Measurements from ENCODE around the gene ANP32B. TPM values are rescaled to one million over a fixed set of nuclear protein-coding genes. Genes with fewer than 3 reads are reported as not detected.
"Not testable (repeated sequence)": the region's sequence is repeated elsewhere in the genome, so short reads cannot be mapped to it uniquely, and the experiment has no call there.

The ANP32B gene
- polyA plus RNA-seq, 2 of the 4 experiments (the other 2 are of a cell fraction) = 127 to 360 TPM

- no peak overlapping the region for H3K27ac ChIP-seq
- FAIRE-seq = no peak
- ChIA-PET POLR2A (no interaction called here), CTCF (interaction anchor here (1.5 to 2.4 kb wide), 3 partner anchors 9 to 68 kb away, joined by 3 to 11 read pairs (median 8); partner anchors contain the start of gene ANP32B)
- peak overlapping the region; percentile 49 for H3K4me2 ChIP-seq
- H3K4me1 ChIP-seq = peaks cover 67% of the 10 kb centered on the region
- TF ChIP-seq ZFP36 (IDR thresholded peaks at IDR 0.05; ENCODE audit: borderline replicate concordance, partially characterized antibody) (no peak), FOSB (CRISPR knock-in tag; IDR thresholded peaks at IDR 0.05) (no peak), HOXA7 (CRISPR knock-in tag; IDR thresholded peaks at IDR 0.05) (no peak)
- H3K4me3 ChIP-seq = no peak overlapping the region
- DNase-seq (ENCODE audit: low read depth in 1 of 2, low spot score in 1 of 2) = no peak
- 80% methylated on average over 6 of the region's 6 CpGs for WGBS (ENCODE audit: missing lambda C conversion rate)
- no peaks in the 10 kb centered on the region for H3K9me3 ChIP-seq
- ATAC-seq = no peak
Measured at GRCh38 chr9:97992219-97992618, 9.1 kb downstream of the ANP32B start.

DNA sequence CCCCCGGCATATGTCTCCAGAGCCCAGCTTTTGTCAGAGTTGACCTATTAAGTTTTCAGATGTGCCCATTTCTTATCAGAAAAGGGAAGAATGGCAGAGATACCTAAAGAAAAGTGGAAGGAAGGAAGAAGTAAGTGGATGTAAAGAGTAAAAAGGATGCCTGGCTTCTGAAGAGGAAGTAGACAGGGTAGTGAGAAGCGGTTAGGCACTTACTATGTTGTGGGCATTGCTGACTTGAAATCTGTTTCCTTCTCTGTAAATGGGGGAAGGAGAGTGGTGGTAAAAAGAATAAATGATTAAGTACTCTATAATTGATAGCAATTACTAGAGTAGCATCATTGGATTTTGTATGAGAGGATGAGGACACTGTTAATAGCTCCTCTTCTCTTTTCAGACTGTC lies 9.9 kb downstream of the ANP32B start:
- Histone ChIP-seq H3K4me1 (peaks cover 60% of the 10 kb centered on the region), H3K4me2 (peak overlapping the region; percentile 49; the same call in 2 of the 3 replicates), H3K27ac (no peak overlapping the region), H3K9me3 (no peaks in the 10 kb centered on the region), H3K4me3 (no peak overlapping the region)
- WGBS (ENCODE audit: missing lambda C conversion rate) = 97% methylated on average over 2 of the region's 2 CpGs
- ChIA-PET CTCF (interaction anchor here (1.2 to 2.4 kb wide), 5 partner anchors 10 to 70 kb away, joined by 3 to 11 read pairs (median 7); partner anchors contain the start of genes ANP32B and TRMO), POLR2A (no interaction called here)
- DNase-seq (ENCODE audit: low read depth in 1 of 2, low spot score in 1 of 2) = no peak
- TF ChIP-seq HEYL (CRISPR knock-in tag; IDR thresholded peaks at IDR 0.05) (no peak), SREBF2 (IDR thresholded peaks at IDR 0.05) (no peak), CHD2 (IDR thresholded peaks at IDR 0.05; ENCODE audit: low read length, partially characterized antibody) (no peak), GATA3 (IDR thresholded peaks at IDR 0.05; ENCODE audit: borderline replicate concordance) (no peak), NPAS2 (CRISPR knock-in tag; IDR thresholded peaks at IDR 0.05; ENCODE audit: borderline replicate concordance) (no peak), POLR2AphosphoS2 (conservative IDR thresholded peaks at IDR 0.05; ENCODE audit: low read length) (no peak), KDM1A (IDR thresholded peaks at IDR 0.05; ENCODE audit: low read depth) (no peak), BCL3 (IDR thresholded peaks at IDR 0.05) (no peak), EHMT2 (IDR thresholded peaks at IDR 0.05; ENCODE audit: low read depth) (no peak), NFE2L2 (conservative IDR thresholded peaks at IDR 0.05; ENCODE audit: low read length) (no peak), HOXB13 (CRISPR knock-in tag; IDR thresholded peaks at IDR 0.05; ENCODE audit: low read depth) (no peak), ZNF302 (CRISPR knock-in tag; IDR thresholded peaks at IDR 0.05) (no peak), HOXA7 (CRISPR knock-in tag; IDR thresholded peaks at IDR 0.05) (no peak)
- TF ChIP-seq, protein P1, sequence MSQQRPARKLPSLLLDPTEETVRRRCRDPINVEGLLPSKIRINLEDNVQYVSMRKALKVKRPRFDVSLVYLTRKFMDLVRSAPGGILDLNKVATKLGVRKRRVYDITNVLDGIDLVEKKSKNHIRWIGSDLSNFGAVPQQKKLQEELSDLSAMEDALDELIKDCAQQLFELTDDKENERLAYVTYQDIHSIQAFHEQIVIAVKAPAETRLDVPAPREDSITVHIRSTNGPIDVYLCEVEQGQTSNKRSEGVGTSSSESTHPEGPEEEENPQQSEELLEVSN (IDR thresholded peaks at IDR 0.05; ENCODE audit: borderline replicate concordance, low read depth) = no peak
- no peak for FAIRE-seq
- ATAC-seq = no peak

- H3K4me1 ChIP-seq = peaks cover 43% of the 10 kb centered on the region
- H3K4me3 ChIP-seq = no peak overlapping the region
- ChIA-PET CTCF (interaction anchor here (1.9 to 2.4 kb wide), 2 partner anchors 10 to 40 kb away, joined by 7 to 8 read pairs; no protein-coding TSS in a partner anchor), POLR2A (no interaction called here)
- H3K27ac ChIP-seq = no peak overlapping the region
- no peaks in the 10 kb centered on the region for H3K9me3 ChIP-seq
- no peak overlapping the region for H3K4me2 ChIP-seq
- FAIRE-seq (no peak), ATAC-seq (no peak), DNase-seq (ENCODE audit: low read depth in 1 of 2, low spot score in 1 of 2) (no peak)
- TF ChIP-seq TFCP2L1 (CRISPR knock-in tag; IDR thresholded peaks at IDR 0.05) = no peak
- no peak for TF ChIP-seq POLR2AphosphoS2 (conservative IDR thresholded peaks at IDR 0.05; ENCODE audit: low read length)
- no peak for TF ChIP-seq EHMT2 (IDR thresholded peaks at IDR 0.05; ENCODE audit: low read depth)
- WGBS (ENCODE audit: missing lambda C conversion rate) = 85% methylated on average over 1 of the region's 1 CpG
Measured at GRCh38 chr9:97994703-97995102, 11.6 kb downstream of the ANP32B start.

- not testable (repeated sequence) for H3K4me3 ChIP-seq; H3K4me2 ChIP-seq; ATAC-seq; H3K27ac ChIP-seq; H3K9me3 ChIP-seq; FAIRE-seq; DNase-seq (ENCODE audit: low read depth in 1 of 2, low spot score in 1 of 2)
- ChIA-PET POLR2A (interaction anchor here (1.2 kb wide), 1 partner anchor 13 kb away, joined by 3 read pairs; no protein-coding TSS in a partner anchor), CTCF (interaction anchor here (0.8 to 3.3 kb wide), 7 partner anchors 9 to 73 kb away, joined by 3 to 14 read pairs (median 5); partner anchors contain the start of genes ANP32B and TRMO)
- 94% methylated on average over 7 of the region's 7 CpGs for WGBS (ENCODE audit: missing lambda C conversion rate)
- H3K4me1 ChIP-seq = peaks cover 23% of the 10 kb centered on the region
Measured at GRCh38 chr9:97996676-97997075, 13.5 kb downstream of the ANP32B start.
